HG03571 (cell line): ENCODE measurements around the gene CXorf58.
A peak's percentile ranks its signal among the peaks of the same experiment; 100 is the strongest.
"Not testable (repeated sequence)": the region's sequence is repeated elsewhere in the genome, so short reads cannot be mapped to it uniquely, and the experiment has no call there.

Experiments
- ATAC-seq: cut with Tn5 transposase; IDR thresholded peaks from one replicate; pipeline ENCODE4 v1.9.1; 2021; ENCODE audit not compliant: unreplicated experiment

CXorf58 gene

GRCh38 chrX:23952984-23953907, 45.4 kb downstream of the CXorf58 start:
- ATAC-seq: peak; percentile 91

GRCh38 chrX:23953908-23954269, 46.1 kb downstream of the CXorf58 start:
- no peak for ATAC-seq

GRCh38 chrX:23954396-23954795, 46.6 kb downstream of the CXorf58 start:
- ATAC-seq: no peak

DNA sequence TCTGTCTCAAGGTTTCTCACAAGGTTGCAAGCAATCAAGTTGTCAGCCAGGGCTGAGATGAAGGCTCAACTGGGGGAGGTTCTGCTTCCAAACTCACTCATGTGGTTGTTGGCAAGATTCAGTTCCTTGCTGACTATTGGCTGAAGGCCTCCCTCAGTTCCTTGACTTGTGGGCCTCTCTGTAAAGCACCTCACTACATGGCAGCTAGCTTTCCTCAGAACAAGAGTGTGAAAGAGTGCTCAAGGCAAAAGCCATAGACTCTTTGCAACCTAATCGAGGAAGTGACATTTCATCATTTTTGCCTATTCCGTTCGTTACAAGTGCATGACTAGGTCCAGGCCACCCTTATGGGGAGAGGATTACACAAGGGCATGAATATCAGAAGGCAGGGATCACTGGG, 52.0 kb downstream of the CXorf58 start:
- ATAC-seq: no peak

GRCh38 chrX:23964191-23964590, 56.4 kb downstream of the CXorf58 start:
- ATAC-seq: no peak

GRCh38 chrX:23965630-23966029, 57.8 kb downstream of the CXorf58 start:
- not testable (repeated sequence) for ATAC-seq

DNA sequence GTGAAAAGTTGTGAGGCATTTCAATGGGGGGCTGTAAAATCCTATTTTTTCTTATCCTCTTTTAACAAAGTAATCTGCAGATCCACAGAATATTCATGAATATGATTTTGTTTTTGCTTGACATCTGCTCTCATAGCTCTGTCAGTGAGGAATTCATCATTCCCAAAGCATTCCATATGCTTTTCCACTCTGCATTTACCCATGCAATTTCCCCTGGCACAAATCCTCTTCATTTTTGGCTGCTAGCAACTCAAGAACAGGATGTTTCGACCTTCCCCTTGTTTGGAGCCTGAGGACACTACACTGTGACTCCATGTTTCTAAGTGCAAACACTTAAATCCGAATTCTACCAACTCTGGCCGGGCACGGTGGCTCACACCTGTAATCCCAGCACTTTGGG, 70.7 kb downstream of the CXorf58 start:
- no peak for ATAC-seq

DNA sequence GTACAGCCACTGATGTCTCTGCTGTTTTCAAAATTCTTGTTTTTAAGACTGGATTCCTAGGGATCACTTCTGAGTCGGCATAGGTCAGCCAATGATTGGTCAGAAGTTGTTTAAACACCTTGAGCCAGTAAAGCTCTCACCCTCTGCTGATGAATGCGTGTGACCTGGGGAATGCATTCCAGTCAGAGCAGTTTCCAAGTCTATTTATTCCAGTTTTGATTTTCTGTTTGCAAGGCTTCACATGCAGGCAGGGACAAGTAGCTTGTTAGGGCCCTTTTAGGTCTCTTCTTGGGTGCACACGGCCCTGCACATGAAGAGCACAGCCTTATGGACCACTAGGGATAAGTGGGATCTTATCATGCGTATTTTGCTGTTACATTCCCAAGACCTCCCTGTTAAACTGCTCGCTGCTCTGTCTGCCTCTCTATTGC, 72.2 kb downstream of the CXorf58 start:
- ATAC-seq: no peak

DNA sequence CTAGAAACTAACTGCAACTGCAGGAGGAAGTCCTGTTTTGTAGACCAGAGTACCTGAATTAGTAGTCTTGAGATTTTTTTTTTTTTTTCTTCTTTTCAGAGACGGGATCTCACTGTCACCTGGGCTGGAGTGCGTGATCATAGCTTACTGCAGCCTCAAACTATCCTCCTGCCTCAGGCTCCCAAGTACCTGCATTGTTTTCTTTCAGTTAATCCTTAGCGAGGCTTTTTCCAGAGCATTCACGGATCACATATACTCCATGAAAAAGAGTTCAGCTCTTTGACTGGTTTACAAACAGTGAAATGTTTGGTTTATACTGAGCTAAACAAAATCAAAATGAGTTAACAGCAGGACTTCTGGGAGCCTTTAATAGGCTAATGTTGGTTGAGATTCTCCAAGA, 73.4 kb downstream of the CXorf58 start:
- no peak for ATAC-seq

- ATAC-seq: no peak
Measured at GRCh38 chrX:23981711-23982110, 73.9 kb downstream of the CXorf58 start.

GRCh38 chrX:23982891-23983290, 75.1 kb downstream of the CXorf58 start:
- ATAC-seq: no peak
